Kidney (tissue), 14 donors: ENCODE results near the gene AGO1. TPM values are rescaled to one million over a fixed set of nuclear protein-coding genes. Genes with fewer than 3 reads are reported as not detected.
A peak's percentile ranks its signal among the peaks of the same experiment; 100 is the strongest.

Experiments
- DNase-seq, 5 donors: peaks; one replicate each; pipeline ENCODE4 v3.0.0-alpha.2; 2013 to 2020
- FAIRE-seq: peaks from 2 replicates; lab custom pipeline; 2012; peaks lifted over from hg19 to GRCh38; lab: Jason Lieb, UNC
- H3K27ac ChIP-seq, 2 donors: one replicate each; pipeline ENCODE4 v1.7.0; 2013; ENCODE audit warnings: low read depth in 2 of 2, low read length in 2 of 2, inconsistent platforms in 1 of 2
- H3K27me3 ChIP-seq: one replicate; pipeline ENCODE4 v1.7.1; 2013; ENCODE audit warnings: low read length, inconsistent platforms; ENCODE audit not compliant: control insufficient read depth, insufficient read depth
- H3K36me3 ChIP-seq, 3 donors: one replicate each; pipeline versions ENCODE4 v1.7.0 to v1.7.1; 2013; ENCODE audit warnings: low read length in 3 of 3, control low read depth in 1 of 3, inconsistent platforms in 1 of 3; ENCODE audit not compliant: insufficient read depth in 3 of 3, control insufficient read depth in 2 of 3
- H3K4me1 ChIP-seq, 3 donors: one replicate each; pipeline versions ENCODE4 v1.7.0 to v1.7.1; 2013; ENCODE audit warnings: low read length in 3 of 3, inconsistent platforms in 1 of 3, low read depth in 1 of 3; ENCODE audit not compliant: control insufficient read depth in 2 of 3, insufficient read depth in 2 of 3
- H3K4me3 ChIP-seq, 3 donors: one replicate each; pipeline versions ENCODE4 v1.7.0 to v1.8.1; 2013; ENCODE audit warnings: low read length in 3 of 3, control low read depth in 1 of 3, inconsistent platforms in 1 of 3
- H3K9ac ChIP-seq, 3 donors: one replicate each; pipeline versions ENCODE4 v1.7.0 to v1.7.1; 2013; ENCODE audit warnings: low read length in 3 of 3, control low read depth in 1 of 3, inconsistent platforms in 1 of 3
- H3K9me3 ChIP-seq, 3 donors: one replicate each; pipeline versions ENCODE4 v1.7.0 to v1.7.1; 2013; ENCODE audit warnings: low read length in 3 of 3, control low read depth in 1 of 3, inconsistent platforms in 1 of 3; ENCODE audit not compliant: control insufficient read depth in 2 of 3, insufficient read depth in 1 of 3
- CTCF ChIP-seq: IDR thresholded peaks from 3 replicates; pipeline ENCODE4 v1.5.1; 2012; ENCODE audit warnings: mild to moderate bottlenecking, moderate library complexity, borderline replicate concordance; ENCODE audit not compliant: insufficient read depth; ENCODE audit errors: extremely low read depth
- intact Hi-C: fragments of 100-400 bp; cut with DNase I; formaldehyde crosslinking; loops from one replicate; pipeline ENCODE4 v1.11.1; 2022
- polyA plus RNA-seq: library from polyadenylated mRNA; stranded (reverse); fragments of 350-450 nt; fragmentation: Illumina TruSeq; extraction: RNeasy Lipid Tissue Mini Kit (QIAGEN cat#74804); gene quantifications from one replicate; pipeline ENCODE4 v1.2.3, GENCODE V29; 2014; ENCODE audit warnings: low read depth, low replicate concordance; ENCODE audit not compliant: insufficient read depth
- total RNA-seq: library from RNA; stranded (reverse); fragmentation: NEBNext Ultra II Directional; extraction: Animal tissue kit (Norgen Biotek cat#: 25700); gene quantifications from one replicate; pipeline ENCODE4 v1.2.1, GENCODE V29; 2021
- donor health status: control.
- donor health status: control.
- donor health status: control.
- donor health status: control.
- donor health status: control.
- donor health status: DM: yes; HTN: yes; CAD: no.
- donor health status: Normal renal cell carcinoma (clear cell type).

The AGO1 gene
- total and polyA plus RNA-seq, 2 donors from 2014 or later = 3.3 to 21.4 TPM

DNA sequence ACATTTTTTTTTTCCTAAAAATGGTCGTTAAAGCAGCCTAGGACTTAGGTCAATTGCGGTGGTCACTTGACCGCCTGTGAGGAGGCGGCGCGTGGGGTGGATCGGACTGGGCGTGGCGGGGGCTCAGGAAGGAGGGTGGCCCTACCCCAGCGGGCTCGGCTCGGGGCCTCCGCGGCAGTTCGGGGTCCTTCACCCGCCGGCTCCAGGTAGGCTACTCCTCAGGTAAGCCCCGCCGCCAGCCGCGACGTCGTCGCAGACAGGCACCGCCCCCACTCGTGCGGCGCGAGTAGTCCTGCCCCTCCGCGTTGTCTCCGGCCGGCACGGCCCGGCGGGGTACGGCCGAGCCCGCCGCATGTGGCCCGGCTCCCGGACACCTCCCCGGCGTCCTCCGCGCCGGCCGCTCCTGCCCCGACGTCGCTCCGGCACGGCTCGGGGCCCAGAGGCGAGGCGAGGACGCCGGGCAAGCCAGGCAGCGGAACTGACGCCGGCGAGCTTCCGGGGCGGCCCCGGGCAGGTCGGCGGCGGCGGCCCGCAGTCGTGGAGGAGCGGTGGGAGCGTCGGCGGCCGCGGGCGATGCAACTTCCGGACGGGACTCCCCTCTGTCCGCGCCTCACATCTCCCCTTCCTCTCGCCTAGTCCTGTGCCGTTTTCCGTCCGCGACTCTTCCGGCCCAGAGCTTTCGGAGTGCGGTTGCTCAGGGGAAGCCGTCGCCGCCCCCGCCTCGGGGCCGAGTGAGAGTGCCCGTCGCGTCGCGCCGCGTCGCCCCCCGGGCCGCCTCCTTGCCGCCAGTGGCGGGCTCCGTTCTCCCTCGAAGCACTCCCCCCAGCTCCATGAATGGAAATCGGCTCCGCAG is 47.8 kb downstream of the AGO1 start, which contains the start of gene AGO3:
Gene AGO3, plus strand, starts transcription at position 513 of the 853 bp plus-strand sequence. Its CDS starts 322 bp downstream, at position 835.
- H3K9ac ChIP-seq = peak within 1 kb of the TSS; percentile 87 to 96 (median 89)
- peak within 1 kb of the TSS; percentile 94 to 97 for H3K27ac ChIP-seq
- peak within 1 kb of the TSS; percentile 81 to 97 (median 84) for H3K4me3 ChIP-seq
- intact Hi-C loops = no loop called here
- H3K4me1 ChIP-seq = peaks cover 0 to 8% (median 3%) of the 10 kb centered on the region in 3 donors
- no peaks in the 10 kb centered on the region for H3K36me3 ChIP-seq
- no peaks in the 10 kb centered on the region for H3K27me3 ChIP-seq
- DNase-seq = peak; percentile 82 to 95 (median 89)
- no peaks in the 10 kb centered on the region for H3K9me3 ChIP-seq
- FAIRE-seq = no peak
- TF ChIP-seq CTCF = no peak

DNA sequence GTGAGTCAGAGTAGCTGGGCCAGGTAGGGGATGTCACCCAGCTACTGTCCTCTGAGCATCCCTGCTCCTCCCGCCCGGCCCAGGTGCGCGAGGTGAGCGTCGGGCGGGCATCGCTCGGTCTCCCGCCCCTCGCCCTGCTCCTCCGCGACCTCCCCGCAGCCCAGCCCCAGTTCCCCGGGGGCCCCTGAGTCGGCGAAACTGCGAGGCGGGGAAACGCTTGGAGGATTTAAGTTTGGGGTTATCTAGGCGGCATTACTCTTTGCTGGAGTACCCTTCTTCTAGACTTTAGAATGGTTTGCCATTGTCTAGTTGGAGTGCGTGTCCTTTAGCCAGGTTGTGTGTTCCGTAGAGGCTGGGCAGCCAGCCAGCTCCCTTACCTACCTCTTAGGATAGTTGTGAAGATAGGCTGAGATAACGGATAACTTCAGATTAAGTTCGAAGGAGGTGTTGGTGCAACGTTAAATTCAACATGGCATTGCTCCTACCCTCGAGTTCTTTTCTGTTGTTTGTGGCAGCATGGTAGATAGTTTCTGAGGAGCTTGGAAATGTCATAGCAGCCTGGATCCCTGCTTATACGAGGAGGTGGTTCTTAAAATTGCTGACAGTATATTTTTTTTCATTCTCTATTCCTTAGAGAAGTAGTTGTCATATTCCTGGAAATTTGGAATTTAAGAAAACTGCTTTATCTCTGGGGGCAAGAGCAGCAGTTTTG is 48.6 kb downstream of the AGO1 start:
- H3K4me1 ChIP-seq = peaks cover 0 to 8% (median 3%) of the 10 kb centered on the region in 3 donors
- peak in 1 of 5 donors; percentile 47 for DNase-seq

DNA sequence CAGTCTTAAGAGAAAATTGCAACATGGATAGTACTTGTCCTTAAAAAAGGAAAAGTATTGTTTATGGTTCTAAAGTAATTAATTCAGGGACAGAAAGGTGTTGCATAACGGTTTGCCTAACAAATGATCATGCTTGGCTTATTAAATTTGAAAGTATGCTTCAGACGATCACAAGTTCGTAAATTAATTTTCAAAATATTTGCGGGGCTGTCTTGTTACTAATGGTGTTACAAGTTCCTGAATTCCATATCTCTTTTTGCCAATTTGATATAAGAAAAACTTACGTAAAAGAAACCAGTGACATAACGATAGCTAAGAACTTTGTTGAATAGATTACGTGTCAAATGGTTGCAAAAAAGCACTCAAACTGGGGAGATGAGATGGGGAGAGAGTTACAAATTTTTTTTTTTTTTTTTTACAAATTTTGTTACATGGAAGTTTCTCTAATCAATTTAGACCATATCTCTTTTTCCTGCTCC is 49.2 kb downstream of the AGO1 start:
- Histone ChIP-seq H3K9ac (peak overlapping the region in 2 of 3 donors; percentile 87 to 89), H3K27me3 (no peaks in the 10 kb centered on the region), H3K4me1 (peaks cover 0 to 8% (median 3%) of the 10 kb centered on the region in 3 donors), H3K4me3 (peak overlapping the region; percentile 81 to 97 (median 84)), H3K27ac (peak overlapping the region in 1 of 2 donors; percentile 97), H3K9me3 (no peaks in the 10 kb centered on the region), H3K36me3 (no peaks in the 10 kb centered on the region)
- no peak for FAIRE-seq
- intact Hi-C loops = no loop called here
- no peak for TF ChIP-seq CTCF
- DNase-seq = no peak

More for the DNA sequence above, 48.6 kb downstream of the AGO1 start:
- Histone ChIP-seq H3K36me3 (no peaks in the 10 kb centered on the region), H3K4me3 (peak overlapping the region; percentile 81 to 97 (median 84)), H3K27me3 (no peaks in the 10 kb centered on the region), H3K9ac (peak overlapping the region; percentile 70 to 89 (median 87)), H3K9me3 (no peaks in the 10 kb centered on the region), H3K27ac (peak overlapping the region; percentile 94 to 97)
- FAIRE-seq = no peak
- no peak for TF ChIP-seq CTCF
- intact Hi-C loops = no loop called here
